RWPE1 (cell line): Measurements from ENCODE around the gene DYRK2.

Source experiments
- CTCF ChIA-PET: fragments of 350-600 bp; sonication (Branson Sonifier 250); formaldehyde crosslinking; extraction: SDS; loops from one replicate; lab custom pipeline; 2021; lab: Yijun Ruan, JAX
- POLR2A ChIA-PET: fragments of 400-600 bp; formaldehyde crosslinking; extraction: SDS; loops from one replicate; lab custom pipeline; 2020; ENCODE audit warnings: antibody characterized with exemption; ENCODE audit not compliant: low non-redundant PET; lab: Yijun Ruan, JAX
- DNase-seq: peaks from one replicate; pipeline ENCODE4 v3.0.0; 2012; ENCODE audit warnings: low spot score
- H3K27ac ChIP-seq: fragments of 450-650 bp; 2 replicates; pipeline ENCODE4 v1.5.1; 2017
- CTCF ChIP-seq: fragments of 450-650 bp; conservative IDR thresholded peaks from 2 replicates; pipeline ENCODE4 v1.5.1; 2017; ENCODE audit warnings: low read depth, mild to moderate bottlenecking

Gene DYRK2

GRCh38 chr12:67647799-67648520 is 585 bp upstream of the DYRK2 start:
- peak; percentile 84 for DNase-seq
- H3K27ac ChIP-seq = peak overlapping the region; percentile 82
- peak; percentile 51 for TF ChIP-seq CTCF
- CTCF ChIA-PET = interaction anchor here (0.6 to 1.2 kb wide), 2 partner anchors 18 to 542 kb away, joined by 3 read pairs; no protein-coding TSS in a partner anchor
- POLR2A ChIA-PET = no interaction called here

- POLR2A ChIA-PET = no interaction called here
- peak; percentile 26 for DNase-seq
- peak overlapping the region; percentile 82 for H3K27ac ChIP-seq
- CTCF ChIA-PET = no interaction called here
- no peak for TF ChIP-seq CTCF
Measured at GRCh38 chr12:67649261-67649569, 670 bp downstream of the DYRK2 start.

DNA sequence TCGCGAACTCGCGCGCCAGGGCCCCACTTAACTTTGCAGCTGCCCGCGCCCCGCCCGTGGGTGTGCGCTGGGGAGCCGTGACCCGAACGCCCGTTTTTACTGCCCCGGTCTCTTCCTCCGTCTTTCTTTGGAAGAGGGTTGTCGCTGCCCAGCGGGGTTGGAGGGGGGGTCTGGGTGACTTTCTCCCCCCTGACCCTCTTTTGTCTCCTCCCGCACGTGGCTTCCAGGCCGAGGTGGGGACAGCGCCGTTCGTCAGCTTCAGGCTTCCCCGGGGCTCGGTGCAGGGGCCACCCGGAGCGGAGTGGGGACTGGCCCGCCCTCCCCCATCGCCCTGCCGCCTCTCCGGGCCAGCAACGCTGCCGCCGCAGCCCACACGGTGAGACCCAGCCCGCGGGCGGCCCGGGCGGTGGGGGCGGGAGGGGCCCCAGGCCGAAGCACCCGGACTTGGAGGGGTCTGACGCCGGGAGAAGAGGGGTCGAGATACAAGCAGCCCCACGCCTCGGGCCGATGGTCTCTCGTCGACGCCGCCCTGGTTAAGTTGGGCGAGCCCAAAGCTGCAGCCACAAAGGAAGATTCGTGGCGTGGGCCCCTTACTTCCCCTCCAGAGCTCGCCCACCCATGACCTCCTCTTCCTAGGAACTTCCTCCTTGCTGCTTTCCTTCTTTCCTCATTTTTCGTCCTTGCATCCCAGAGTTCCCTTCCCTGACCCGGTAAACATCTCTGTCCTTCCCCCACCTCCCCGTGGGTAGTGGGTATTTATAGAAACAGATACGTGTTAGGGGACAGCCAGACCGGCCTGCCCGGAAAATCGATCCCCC is 1.2 kb downstream of the DYRK2 start:
- ChIA-PET CTCF (interaction anchor here (0.7 kb wide), 1 partner anchor 15 kb away, joined by 3 read pairs; no protein-coding TSS in a partner anchor), POLR2A (no interaction called here)
- H3K27ac ChIP-seq = peak overlapping the region; percentile 82
- no peak for TF ChIP-seq CTCF
- DNase-seq = peak; percentile 29

DNA sequence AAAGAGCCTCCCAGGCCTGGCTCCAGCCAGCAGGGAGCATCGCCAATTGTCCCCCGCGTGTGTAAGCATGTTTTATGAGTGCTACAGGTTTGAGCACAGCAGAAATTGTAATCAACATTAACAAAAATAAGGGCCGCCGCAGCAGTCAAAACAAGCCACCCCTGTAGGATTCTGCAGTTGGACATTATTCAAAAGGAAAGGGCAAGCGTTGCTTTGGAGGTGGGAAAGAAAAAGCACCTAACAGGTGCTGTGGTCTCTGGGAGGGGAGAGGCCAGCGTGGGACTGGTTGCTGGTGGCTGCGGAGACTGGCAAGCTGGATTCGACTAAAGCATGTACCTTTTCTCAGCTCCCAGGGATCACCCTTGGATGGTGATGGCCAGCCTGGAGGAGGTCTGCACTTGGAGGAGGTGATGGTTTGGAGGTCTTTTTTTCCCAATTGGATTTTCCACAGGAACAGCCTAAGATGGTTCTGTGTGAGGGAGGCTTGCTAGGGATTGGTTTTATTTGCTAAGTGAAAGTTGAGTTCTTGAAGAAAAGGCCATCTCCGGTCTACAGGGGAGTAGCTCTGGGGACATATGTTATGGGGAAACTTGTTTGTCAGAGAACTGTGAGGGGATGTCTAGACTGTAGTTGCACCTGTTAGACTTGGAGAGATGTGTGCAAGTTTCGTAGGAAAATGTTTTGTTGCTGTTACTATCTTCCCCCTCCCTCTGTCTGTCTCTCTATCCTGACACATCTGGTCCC is 2.0 kb downstream of the DYRK2 start:
- no peak for TF ChIP-seq CTCF
- ChIA-PET CTCF (interaction anchor here (0.6 to 0.7 kb wide), 2 partner anchors 14 to 282 kb away, joined by 3 read pairs; no protein-coding TSS in a partner anchor), POLR2A (no interaction called here)
- peak overlapping the region; percentile 82 for H3K27ac ChIP-seq
- DNase-seq = no peak

GRCh38 chr12:67651132-67651695 is 2.7 kb downstream of the DYRK2 start:
- no peak overlapping the region for H3K27ac ChIP-seq
- no peak for TF ChIP-seq CTCF
- POLR2A ChIA-PET = no interaction called here
- CTCF ChIA-PET = interaction anchor here (0.6 kb wide), 1 partner anchor 283 kb away, joined by 3 read pairs; no protein-coding TSS in a partner anchor
- DNase-seq = peak; percentile 4

- CTCF ChIA-PET = no interaction called here
- no peak overlapping the region for H3K27ac ChIP-seq
- POLR2A ChIA-PET = no interaction called here
- TF ChIP-seq CTCF = no peak
- DNase-seq = no peak
Measured at GRCh38 chr12:67655829-67656228, 7.3 kb downstream of the DYRK2 start.
